DMS53 (cell line): Measurements from ENCODE around the gene DONSON.

ENCODE experiments used
- DNase-seq: peaks from one replicate; lab custom pipeline; 2025; lab: John Stamatoyannopoulos, UW

DONSON gene

DNA sequence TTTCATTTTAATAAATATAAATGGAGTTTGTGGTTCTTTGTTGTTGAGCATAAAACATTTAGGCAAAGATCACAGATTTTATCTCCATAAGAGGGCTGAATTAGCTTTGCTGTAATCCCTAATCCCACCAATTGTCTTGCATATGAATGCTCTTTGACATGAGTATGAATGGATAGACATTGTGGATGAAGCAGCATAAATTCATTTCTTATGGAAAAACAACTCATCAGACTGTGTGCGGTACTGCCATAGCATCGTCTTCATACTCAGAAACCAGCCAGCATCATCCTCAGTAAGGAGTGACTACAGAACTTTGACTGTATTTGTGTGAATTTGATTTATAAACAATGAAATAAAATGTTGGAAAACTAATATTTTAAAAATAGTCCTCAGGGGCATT is 26.1 kb downstream of the DONSON start:
- no peak for DNase-seq

DNA sequence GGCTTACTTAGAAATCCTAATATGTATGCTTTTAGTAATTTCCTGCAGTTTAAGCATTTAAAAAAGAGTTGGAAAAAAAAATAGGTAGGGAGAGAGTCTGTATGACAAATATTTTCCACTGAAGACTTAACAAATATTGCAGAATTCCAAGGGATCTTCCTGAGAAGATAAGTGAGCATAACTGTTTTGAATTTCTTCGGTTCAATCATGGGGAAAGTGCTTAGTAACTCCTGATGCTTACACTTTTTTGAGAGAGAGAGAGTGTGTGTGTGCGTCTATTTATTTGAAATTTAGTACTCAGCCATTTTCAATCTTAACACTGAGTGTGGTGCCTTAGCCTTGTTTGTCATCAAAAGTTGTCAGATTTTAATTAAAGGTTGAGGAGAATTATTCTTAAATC is 27.1 kb downstream of the DONSON start:
- DNase-seq, result no peak

DNA sequence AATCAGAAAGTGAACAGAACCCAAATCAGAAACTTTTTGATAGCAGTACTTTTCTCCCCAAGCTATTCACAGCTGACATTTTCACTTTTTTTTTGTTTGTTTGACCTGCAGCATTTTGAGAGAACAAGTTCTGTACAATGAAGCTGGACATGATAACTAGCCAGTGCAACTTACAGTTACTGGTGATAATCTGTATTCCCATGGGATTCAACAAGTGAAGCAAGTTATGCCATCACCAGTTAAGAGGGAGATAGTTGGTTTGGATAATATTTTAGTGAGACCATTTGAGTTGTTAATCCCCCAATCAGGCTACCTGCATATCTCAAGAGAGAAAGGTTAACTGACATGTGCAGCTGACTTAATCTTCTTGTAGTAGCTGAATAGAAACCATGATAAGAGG is 27.5 kb downstream of the DONSON start:
- no peak for DNase-seq

DNA sequence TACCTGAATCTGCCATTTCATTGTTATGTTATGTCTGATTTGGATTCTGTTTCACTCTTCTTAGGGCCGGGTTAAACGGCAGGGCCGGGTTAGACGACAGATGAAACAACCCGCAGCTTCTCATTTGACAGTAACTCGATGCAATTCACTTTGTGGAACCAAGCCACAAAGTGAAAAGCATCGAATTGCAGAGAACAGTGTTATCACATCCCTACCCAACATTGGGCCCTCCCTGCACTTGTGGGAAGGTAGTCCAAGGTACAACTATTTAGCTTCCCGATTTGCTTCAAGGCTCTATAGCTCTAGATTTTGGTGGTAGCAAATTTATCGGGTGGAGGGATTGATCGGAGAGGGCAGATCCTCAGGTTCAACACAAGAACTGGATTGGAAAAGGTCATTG is 28.7 kb downstream of the DONSON start:
- no peak for DNase-seq

DNA sequence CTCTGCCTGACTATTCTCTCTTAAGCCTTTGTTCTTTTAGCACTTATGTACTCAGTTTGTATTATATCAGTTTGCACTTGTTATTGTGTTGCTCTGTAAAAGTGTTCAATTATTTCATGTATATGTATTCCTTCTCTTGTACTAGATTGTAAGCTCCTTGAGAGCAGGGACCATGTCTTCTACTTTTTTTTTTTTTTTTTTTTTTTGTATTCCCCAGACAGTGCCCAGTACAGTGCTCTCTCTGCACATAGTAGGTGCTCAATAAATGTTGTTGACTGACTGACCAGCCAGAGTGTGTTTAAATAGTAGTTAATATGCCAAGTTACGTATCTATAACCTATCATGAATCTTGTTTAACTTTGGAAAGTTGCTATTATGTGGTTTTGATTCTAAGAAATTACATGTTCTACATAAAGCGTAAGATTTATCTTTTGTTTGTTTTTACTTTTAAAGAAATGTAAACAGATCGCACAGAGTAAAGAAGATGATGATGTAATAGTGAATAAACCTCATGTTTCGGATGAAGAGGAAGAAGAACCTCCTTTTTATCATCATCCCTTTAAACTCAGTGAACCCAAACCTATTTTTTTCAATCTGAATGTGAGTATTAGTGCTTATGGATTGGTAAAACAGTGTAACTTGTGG is 29.6 kb downstream of the DONSON start:
- no peak for DNase-seq

DNA sequence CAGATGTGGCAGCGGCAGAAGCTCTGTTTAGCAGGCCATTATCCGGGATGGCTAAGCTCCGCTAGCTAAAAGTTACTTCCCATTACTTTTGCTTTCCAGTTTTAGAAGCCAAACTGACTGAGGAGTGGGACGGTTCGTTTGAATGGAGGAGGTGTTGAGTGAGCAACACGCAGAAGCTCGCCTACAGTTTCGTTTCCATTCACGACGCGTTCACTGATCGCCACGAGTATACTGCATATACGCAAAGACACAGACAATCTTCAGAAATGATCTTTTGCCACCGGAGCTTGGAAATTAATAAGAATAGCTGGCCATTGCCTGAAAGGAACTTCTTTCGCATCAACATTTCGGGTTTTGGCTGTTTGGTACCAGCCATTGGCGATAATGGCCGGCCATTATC is 31.0 kb downstream of the DONSON start:
- no peak for DNase-seq

DNA sequence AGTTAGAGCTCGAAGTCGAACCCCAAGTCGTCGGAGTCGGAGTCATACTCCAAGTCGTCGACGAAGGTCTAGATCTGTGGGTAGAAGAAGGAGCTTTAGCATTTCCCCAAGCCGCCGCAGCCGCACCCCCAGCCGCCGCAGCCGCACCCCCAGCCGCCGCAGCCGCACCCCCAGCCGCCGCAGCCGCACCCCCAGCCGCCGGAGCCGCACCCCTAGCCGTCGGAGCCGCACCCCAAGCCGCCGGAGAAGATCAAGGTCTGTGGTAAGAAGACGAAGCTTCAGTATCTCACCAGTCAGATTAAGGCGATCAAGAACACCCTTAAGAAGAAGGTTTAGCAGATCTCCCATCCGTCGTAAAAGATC is 33.5 kb downstream of the DONSON start:
- no peak for DNase-seq

DNA sequence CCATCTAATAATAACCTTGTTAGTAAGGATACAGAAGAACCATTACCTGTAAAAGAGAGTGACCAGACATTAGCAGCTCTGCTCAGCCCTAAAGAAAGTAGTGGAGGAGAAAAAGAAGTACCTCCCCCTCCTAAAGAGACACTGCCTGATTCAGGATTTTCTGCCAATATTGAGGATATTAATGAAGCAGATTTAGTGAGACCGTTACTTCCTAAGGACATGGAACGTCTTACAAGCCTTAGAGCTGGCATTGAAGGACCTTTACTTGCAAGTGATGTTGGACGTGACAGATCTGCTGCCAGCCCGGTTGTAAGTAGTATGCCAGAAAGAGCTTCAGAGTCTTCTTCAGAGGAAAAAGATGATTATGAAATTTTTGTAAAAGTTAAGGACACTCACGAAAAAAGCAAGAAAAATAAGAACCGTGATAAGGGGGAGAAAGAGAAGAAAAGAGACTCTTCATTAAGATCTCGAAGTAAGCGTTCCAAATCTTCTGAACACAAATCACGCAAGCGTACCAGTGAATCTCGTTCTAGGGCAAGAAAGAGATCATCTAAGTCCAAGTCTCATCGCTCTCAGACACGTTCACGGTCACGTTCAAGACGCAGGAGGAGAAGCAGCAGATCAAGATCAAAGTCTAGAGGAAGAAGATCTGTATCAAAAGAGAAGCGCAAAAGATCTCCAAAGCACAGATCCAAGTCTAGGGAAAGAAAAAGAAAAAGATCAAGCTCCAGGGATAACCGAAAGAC is 34.1 kb downstream of the DONSON start:
- no peak for DNase-seq

DNA sequence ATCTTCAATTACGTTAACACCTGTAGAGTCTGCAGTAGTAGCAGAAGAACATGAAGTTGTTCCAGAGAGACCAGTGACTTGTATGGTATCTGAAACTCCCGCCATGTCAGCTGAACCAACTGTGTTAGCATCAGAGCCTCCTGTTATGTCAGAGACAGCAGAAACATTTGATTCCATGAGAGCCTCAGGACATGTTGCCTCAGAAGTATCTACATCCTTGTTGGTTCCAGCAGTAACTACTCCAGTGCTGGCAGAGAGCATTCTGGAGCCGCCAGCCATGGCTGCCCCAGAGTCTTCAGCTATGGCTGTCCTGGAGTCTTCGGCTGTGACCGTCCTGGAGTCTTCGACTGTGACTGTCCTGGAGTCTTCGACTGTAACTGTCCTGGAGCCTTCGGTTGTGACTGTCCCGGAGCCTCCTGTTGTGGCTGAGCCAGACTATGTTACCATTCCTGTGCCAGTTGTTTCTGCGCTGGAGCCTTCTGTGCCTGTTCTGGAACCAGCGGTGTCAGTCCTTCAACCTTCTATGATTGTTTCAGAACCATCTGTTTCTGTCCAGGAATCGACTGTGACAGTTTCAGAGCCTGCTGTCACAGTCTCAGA is 35.4 kb downstream of the DONSON start:
- no peak for DNase-seq

DNA sequence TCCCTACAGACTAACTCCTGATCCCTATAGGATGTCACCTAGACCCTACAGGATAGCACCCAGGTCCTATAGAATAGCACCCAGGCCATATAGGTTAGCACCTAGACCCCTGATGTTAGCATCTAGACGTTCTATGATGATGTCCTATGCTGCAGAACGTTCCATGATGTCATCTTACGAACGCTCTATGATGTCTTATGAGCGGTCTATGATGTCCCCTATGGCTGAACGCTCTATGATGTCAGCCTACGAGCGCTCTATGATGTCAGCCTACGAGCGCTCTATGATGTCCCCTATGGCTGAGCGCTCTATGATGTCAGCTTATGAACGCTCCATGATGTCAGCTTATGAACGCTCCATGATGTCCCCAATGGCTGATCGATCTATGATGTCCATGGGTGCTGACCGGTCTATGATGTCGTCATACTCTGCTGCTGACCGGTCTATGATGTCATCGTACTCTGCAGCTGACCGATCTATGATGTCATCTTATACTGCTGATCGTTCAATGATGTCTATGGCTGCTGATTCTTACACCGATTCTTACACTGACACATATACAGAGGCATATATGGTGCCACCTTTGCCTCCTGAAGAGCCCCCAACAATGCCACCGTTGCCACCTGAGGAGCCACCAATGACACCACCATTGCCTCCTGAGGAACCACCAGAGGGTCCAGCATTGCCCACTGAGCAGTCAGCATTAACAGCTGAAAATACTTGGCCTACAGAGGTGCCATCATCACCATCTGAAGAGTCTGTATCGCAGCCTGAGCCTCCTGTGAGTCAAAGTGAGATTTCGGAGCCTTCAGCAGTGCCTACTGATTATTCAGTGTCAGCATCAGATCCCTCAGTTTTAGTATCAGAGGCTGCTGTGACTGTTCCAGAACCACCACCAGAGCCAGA is 36.1 kb downstream of the DONSON start:
- peak; percentile 14 for DNase-seq

DNA sequence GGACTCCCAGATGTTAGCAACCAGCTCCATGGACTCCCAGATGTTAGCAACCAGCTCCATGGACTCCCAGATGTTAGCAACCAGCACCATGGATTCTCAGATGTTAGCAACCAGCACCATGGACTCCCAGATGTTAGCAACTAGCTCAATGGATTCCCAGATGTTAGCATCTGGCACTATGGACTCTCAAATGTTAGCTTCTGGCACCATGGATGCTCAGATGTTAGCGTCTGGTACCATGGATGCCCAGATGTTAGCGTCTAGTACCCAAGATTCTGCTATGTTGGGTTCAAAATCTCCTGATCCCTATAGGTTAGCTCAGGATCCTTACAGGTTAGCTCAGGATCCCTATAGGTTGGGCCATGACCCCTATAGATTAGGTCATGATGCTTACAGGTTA is 36.8 kb downstream of the DONSON start:
- DNase-seq, result no peak

DNA sequence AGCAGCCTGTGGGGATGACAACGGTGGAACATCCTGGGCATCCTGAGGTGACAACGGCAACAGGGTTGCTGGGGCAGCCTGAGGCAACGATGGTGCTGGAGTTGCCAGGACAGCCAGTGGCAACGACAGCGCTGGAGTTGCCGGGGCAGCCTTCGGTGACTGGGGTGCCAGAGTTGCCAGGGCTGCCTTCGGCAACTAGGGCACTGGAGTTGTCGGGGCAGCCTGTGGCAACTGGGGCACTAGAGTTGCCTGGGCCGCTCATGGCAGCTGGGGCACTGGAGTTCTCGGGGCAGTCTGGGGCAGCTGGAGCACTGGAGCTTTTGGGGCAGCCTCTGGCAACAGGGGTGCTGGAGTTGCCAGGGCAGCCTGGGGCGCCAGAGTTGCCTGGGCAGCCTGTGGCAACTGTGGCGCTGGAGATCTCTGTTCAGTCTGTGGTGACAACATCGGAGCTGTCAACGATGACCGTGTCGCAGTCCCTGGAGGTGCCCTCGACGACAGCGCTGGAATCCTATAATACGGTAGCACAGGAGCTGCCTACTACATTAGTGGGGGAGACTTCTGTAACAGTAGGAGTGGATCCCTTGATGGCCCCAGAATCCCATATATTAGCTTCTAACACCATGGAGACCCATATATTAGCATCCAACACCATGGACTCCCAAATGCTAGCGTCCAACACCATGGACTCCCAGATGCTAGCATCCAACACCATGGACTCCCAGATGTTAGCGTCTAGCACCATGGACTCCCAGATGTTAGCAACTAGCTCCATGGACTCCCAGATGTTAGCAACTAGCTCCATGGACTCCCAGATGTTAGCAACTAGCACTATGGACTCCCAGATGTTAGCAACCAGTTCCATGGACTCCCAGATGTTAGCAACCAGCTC is 37.5 kb downstream of the DONSON start:
- DNase-seq, result no peak

DNA sequence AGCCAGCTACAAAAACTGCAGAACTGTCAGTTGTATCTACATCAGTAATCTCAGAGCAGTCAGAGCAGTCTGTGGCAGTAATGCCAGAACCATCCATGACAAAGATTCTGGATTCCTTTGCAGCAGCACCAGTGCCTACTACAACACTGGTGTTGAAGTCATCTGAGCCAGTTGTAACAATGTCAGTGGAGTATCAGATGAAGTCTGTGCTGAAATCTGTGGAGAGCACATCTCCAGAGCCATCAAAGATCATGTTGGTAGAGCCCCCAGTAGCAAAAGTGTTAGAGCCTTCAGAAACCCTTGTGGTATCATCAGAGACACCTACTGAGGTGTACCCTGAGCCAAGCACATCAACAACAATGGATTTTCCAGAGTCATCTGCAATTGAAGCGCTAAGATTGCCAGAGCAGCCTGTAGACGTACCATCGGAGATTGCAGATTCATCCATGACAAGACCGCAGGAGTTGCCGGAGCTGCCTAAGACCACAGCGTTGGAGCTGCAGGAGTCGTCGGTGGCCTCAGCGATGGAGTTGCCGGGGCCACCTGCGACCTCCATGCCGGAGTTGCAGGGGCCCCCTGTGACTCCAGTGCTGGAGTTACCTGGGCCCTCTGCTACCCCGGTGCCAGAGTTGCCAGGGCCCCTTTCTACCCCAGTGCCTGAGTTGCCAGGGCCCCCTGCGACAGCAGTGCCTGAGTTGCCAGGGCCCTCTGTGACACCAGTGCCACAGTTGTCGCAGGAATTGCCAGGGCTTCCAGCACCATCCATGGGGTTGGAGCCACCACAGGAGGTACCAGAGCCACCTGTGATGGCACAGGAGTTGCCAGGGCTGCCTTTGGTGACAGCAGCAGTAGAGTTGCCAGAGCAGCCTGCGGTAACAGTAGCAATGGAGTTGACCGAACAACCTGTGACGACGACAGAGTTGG is 38.4 kb downstream of the DONSON start:
- DNase-seq, result no peak

DNA sequence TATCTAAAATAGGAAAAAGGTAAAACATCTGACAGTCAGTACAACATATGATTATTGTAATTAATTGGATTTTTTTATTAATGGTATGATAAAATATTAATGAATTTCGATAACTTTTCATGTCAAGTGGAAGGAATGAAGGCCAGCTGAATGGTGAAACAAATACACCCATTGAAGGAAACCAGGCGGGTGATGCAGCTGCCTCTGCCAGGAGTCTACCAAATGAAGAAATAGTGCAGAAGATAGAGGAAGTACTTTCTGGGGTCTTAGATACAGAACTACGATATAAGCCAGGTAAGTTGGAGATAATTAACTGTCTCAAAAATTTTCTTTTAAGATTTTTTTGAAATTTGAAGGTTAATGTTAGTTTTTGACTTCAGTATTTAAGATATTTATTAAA is 42.4 kb downstream of the DONSON start:
- no peak for DNase-seq

DNA sequence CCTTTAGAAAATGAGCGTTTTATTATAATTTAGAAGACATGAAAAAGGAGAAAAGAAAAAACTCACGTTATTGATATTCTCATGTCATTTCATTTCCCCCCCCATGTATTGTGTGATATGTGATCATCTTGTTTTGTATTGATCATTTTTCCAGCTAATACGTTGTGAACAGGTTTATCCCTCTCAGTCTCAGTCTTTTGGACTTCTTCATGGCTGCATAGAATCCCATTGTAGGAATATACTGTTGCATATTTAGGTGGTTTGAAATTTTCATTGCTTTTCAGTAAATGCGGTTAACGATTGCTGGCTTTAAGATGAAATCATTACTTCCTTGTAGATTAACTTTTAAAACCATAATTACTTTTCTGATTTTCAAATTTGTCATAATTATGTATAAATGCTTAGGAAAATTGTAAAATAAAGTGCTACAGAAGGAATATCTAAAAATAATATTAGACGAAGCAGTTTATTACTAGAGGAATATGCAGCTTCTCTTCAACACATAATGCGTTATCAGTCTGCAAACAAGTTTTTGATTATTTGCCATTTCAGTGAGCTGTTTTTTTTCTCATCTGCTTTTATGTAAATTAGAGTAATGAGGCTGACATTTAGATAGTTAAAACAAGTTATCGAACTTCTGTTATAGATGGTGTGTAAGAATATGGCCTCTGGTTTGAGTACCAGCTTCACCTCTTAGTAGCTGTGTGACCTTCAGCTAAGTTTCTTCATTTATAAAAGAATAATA is 43.9 kb downstream of the DONSON start:
- no peak for DNase-seq

DNA sequence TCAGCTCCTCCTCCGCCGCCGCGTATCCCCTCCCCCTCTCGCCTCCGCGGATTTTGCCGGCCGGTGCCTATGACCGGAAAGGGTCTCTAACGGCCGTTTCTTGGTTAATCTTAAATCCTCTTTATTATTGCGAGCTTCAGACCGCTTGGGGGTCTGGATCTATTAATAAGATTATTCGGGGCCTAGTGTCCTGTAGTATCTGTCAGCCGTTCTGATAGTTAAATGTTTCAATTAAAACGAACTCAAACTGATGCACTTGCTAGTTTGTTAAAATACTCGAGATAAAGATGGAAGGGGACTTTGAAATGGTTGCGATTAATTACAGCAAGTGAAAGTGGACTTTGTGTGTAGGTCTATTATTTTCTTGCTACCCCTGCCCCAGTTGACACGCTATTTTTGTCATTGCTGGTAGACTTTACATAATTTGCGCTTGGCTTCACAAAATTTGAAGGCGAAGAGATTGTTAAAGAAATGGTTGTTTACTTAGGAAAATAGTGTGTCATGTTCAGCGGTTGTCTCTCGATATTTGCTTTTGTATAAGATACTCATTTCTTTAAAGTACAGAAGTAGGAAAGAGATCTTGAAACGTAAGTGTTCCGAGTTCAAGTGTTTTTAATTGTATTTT is 44.9 kb downstream of the DONSON start:
- peak; percentile 20 for DNase-seq

DNA sequence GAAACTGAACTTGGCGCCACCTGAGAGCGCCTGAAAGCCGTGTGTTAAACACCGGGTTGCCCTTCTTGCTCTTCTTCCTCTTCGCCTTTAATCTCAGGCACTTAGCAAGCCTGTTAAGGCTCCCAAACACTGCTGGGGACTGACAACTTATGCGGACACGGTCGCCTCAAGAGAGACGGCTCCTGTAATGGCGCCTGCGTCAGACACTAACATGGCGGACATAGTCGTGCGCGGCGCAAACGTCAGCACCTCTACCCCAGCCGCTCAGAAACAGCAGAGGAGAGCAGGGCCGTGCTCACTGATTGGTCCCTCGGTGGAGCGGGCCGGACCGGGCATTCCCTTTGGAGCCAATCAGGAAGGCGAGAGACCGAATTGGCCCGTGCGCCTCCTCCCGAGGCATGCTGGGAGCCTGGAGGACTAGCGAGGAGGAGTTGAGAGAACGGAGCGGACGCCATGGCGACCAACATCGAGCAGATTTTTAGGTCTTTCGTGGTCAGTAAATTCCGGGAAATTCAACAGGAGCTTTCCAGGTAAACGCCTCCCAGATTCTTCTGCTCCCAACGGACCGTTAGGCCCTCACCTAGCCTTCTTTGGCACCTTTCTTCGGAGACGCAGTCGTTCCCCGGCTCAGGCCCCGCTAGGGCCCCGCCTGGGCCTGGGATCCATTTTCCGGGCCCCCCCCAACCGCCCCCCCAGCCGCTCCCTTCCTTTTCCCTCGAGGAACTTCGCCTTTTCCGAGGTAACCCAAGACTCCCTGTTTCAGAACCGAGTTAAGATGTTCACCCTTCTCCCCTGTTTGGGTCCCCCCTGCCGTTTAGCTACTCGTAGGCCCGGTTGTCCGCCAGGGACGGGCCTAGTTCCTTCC is 45.6 kb downstream of the DONSON start, which contains the start of gene SON:
SON (plus strand) TSS at position 399 of the 865 bp plus-strand sequence; CDS start at position 454, 55 bp downstream.
- peak; percentile 99 for DNase-seq
